Endothelial cell (in vitro differentiated cells): ENCODE results near the gene AGAP2. TPM values are rescaled to one million over a fixed set of nuclear protein-coding genes. Genes with fewer than 3 reads are reported as not detected.

Source experiments
- DNase-seq: peaks from one replicate; pipeline ENCODE4 v3.0.0; 2021; ENCODE audit warnings: low spot score
- H3K27ac Mint-ChIP-seq: one replicate; pipeline ENCODE4 v1.8.0; 2021; ENCODE audit warnings: mixed read lengths, inconsistent platforms; ENCODE audit not compliant: unreplicated experiment
- H3K27me3 Mint-ChIP-seq: one replicate; pipeline ENCODE4 v1.8.0; 2021; ENCODE audit warnings: mild to moderate bottlenecking, moderate library complexity, mixed read lengths, inconsistent platforms; ENCODE audit not compliant: unreplicated experiment
- H3K36me3 Mint-ChIP-seq: one replicate; pipeline ENCODE4 v1.8.0; 2021; ENCODE audit warnings: mild to moderate bottlenecking, low read depth, mixed read lengths, inconsistent platforms; ENCODE audit not compliant: unreplicated experiment
- H3K4me1 Mint-ChIP-seq: one replicate; pipeline ENCODE4 v1.8.0; 2021; ENCODE audit warnings: mild to moderate bottlenecking, mixed read lengths, inconsistent platforms; ENCODE audit not compliant: unreplicated experiment
- H3K4me3 Mint-ChIP-seq: one replicate; pipeline ENCODE4 v1.8.0; 2021; ENCODE audit warnings: mild to moderate bottlenecking, mixed read lengths, inconsistent platforms; ENCODE audit not compliant: unreplicated experiment
- H3K9me3 Mint-ChIP-seq: one replicate; pipeline ENCODE4 v1.8.0; 2021; ENCODE audit warnings: mixed read lengths, inconsistent platforms; ENCODE audit not compliant: unreplicated experiment
- CTCF ChIP-seq: fragments of 200-600 bp; sonication (generic); IDR thresholded peaks from one replicate; pipeline ENCODE4 v1.5.0; 2021; ENCODE audit warnings: antibody characterized with exemption; ENCODE audit not compliant: unreplicated experiment
- total RNA-seq: library from RNA; stranded (reverse); fragmentation: NEBNext Ultra II Directional; extraction: Animal tissue kit (Norgen Biotek cat#: 25700); gene quantifications from one replicate; pipeline ENCODE4 v1.2.1, GENCODE V29; 2021; ENCODE audit not compliant: unreplicated experiment

AGAP2 gene
- total RNA-seq, 1 donor from 2014 or later, result 27.0 TPM

DNA sequence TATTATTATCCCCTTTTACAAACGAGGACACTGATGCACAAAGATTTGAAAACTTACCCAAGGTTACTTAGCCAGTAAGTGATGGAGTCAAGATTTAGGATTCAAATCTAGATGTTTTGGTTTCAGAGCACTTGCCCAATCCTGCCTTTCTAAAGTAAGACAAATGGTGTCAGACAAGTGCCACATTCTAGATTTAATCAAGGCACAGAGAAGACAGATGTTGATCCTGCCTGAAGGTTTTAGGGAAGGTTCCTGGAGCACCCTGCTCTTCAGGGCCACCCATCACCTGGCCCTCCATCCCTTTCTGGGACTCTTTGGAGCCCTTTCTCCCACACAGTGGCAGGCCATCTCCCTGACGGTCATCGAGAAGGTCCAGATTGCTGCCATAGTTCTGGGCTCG lies 19.2 kb upstream of the AGAP2 start:
- Mint-ChIP-seq H3K27me3 (peaks cover 26% of the 10 kb centered on the region), H3K27ac (no peak overlapping the region), H3K4me1 (peaks cover 22% of the 10 kb centered on the region), H3K36me3 (peaks cover 18% of the 10 kb centered on the region), H3K4me3 (no peak overlapping the region), H3K9me3 (no peaks in the 10 kb centered on the region)
- no peak for TF ChIP-seq CTCF
- DNase-seq, result no peak

DNA sequence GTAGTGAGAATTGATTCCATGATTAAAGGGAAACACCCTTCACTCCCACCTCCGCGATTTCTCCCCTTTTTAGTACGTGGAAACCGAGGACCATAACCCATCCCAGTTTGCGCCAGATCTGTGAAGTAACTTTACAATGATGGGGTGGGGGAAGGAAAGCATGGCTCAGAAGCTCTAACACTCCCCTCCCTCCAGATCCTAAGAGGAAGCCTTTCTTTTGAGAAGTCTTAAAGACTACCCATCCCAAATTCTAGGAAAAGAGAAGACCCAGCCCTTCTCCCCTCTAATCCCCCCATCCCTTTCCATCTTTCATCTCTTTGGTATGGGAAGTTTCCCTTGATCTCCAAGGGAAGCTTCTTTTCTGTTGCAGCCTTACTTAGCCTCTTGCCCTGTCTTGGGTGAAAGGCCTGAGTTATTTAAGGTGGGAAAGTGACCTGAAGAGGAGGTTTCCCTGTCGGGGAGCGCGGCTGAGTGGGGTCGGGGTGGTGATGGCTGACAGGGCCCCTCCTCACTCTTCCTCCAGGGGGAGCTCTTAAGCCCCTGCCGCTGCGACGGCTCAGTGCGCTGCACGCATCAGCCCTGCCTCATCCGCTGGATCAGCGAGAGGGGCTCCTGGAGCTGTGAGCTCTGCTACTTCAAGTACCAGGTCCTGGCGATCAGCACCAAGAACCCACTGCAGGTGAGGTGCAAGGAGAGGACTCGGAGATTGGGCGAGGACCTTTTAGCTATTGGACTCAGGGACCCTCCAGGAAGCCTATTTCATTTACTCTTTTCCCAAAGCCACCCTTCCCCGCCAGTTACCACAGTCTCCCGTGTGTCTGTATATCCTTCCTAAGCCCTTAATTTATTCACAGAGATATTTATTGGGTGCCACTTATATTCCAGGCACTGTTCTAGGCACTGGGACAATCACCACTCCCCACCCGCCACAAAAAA lies 18.1 kb upstream of the AGAP2 start:
- peaks cover 29% of the 10 kb centered on the region for H3K27me3 Mint-ChIP-seq
- H3K36me3 Mint-ChIP-seq, result peaks cover 19% of the 10 kb centered on the region
- H3K9me3 Mint-ChIP-seq, result no peaks in the 10 kb centered on the region
- TF ChIP-seq CTCF, result peak; percentile 57
- H3K4me1 Mint-ChIP-seq, result peaks cover 26% of the 10 kb centered on the region
- peak overlapping the region; percentile 81 for H3K4me3 Mint-ChIP-seq
- peak; percentile 79 for DNase-seq
- H3K27ac Mint-ChIP-seq, result no peak overlapping the region

DNA sequence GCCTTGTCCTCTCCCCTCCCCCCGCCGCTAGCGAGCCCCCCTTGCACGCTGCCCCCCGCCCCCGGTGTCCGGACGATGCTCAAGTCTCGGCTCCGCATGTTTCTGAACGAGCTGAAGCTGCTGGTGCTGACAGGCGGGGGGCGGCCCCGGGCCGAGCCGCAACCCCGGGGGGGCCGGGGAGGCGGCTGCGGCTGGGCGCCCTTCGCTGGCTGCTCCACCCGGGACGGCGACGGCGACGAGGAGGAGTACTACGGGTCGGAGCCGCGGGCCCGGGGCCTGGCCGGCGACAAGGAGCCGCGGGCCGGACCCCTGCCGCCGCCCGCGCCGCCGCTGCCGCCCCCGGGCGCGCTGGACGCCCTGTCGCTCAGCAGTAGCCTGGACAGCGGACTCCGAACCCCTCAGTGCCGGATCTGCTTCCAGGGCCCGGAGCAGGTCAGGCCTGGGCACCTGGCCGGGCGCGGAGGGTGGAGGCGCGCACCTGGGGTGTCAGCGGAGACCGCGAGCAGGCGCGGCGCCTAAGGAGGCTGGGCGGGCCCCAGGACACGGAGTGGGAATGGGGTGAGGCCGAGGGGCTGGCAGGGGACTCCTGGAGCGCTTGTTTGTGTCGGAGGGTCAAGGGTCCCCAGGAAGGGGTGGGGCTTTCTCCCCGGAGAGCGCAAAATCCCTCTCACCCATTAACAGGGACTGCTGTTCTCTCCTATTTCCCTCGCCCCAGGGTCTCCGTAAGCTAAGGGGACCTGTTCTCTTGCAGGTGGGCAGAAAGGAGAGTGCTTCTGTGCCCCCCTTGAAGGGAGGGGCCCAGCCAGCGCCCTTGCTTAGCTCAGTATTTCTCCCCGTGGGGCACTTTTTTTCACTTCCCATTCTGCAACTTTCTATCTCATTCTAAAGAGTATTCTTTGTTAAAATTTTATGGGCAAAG lies 17.2 kb upstream of the AGAP2 start:
- Mint-ChIP-seq H3K27ac (no peak overlapping the region), H3K4me1 (peaks cover 34% of the 10 kb centered on the region), H3K9me3 (no peaks in the 10 kb centered on the region), H3K36me3 (peaks cover 28% of the 10 kb centered on the region), H3K4me3 (peak overlapping the region; percentile 81), H3K27me3 (peaks cover 35% of the 10 kb centered on the region)
- TF ChIP-seq CTCF, result no peak
- DNase-seq, result no peak

DNA sequence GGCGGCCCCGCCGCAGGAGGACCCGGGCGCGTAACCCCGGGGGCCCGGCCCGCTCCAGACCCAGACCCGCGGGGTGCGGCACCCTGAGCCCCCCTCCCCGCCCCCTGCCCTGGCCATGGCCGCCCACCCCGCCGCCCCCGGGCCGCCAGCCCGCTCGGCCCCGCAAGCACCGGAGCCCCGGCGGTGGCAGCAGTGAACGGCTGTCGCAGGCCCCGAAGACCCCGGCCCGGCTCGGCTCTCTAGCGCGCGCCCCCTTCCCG lies 16.6 kb upstream of the AGAP2 start:
- no peak for DNase-seq
- no peak for TF ChIP-seq CTCF
- Mint-ChIP-seq H3K27me3 (peaks cover 35% of the 10 kb centered on the region), H3K27ac (no peak overlapping the region), H3K4me1 (peaks cover 39% of the 10 kb centered on the region), H3K9me3 (no peaks in the 10 kb centered on the region), H3K36me3 (peaks cover 34% of the 10 kb centered on the region), H3K4me3 (no peak overlapping the region)
